NCI-H748 treated with DMSO at 0.1 percent for 48 hours (cell line): Measurements from ENCODE around the gene PDZK1IP1.
"Not testable (repeated sequence)": the region's sequence is repeated elsewhere in the genome, so short reads cannot be mapped to it uniquely, and the experiment has no call there.

ENCODE experiments used
- DNase-seq: peaks from one replicate; lab custom pipeline; 2025; lab: John Stamatoyannopoulos, UW

PDZK1IP1 gene

GRCh38 chr1:47223921-47224675 is 34.3 kb upstream of the PDZK1IP1 start:
- no peak for DNase-seq

- DNase-seq, result no peak
These were observed 33.5 kb upstream of the PDZK1IP1 start for GRCh38 chr1:47223174-47223920.

GRCh38 chr1:47222476-47222875 is 32.6 kb upstream of the PDZK1IP1 start:
- DNase-seq, result no peak

DNA sequence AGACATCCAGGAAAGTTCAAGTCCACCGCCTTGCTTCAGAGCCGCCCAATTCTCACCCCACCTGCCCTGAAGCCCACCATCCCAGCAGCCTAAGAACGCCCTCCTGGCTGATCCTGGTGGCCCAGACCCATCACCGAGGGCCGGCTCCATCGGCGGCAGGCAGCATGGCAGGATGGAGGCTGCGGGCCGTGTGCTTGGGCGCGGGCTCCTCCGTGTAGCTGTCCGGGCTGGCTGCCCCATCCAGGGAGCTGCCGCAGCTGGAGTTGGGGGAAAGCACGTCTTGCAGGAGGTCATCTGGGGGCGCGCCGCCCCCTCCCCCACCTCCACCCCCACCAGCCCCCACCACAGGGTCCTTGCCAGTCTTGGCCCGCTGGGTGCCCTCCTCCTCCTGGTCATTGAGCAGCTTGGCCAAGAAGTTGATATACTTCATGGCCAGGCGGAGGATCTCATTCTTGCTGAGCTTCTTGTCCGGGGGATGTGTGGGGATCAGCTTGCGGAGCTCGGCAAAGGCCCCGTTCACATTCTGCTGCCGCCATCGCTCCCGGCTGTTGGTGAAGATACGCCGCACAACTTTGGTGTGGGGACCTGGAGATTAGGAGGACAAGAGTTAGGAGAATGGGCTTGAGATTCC is 29.9 kb upstream of the PDZK1IP1 start:
- DNase-seq, result no peak

- no peak for DNase-seq
These were observed 29.2 kb upstream of the PDZK1IP1 start for GRCh38 chr1:47219001-47219400.

GRCh38 chr1:47216278-47217059 is 26.6 kb upstream of the PDZK1IP1 start:
- DNase-seq, result no peak

- no peak for DNase-seq
These were observed 25.9 kb upstream of the PDZK1IP1 start for GRCh38 chr1:47215713-47216112.

DNA sequence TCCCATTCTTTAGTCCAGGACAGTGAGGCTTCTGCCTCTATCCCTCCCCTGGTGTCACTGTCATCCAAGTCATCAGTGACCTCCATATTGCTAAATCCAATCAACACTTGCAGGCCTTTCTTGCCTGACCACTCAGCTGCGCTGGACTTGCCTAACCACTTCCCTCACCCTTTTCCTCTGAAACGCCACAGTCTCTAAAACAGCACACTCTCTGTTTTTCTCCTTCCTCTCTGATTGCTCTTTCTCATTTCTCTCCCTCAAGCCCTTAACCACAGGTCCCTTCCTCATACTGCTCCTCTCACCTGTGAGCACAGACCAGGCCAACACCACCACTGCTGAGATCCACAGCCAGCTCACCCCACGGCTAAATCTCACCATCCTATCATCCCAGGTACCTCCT is 24.7 kb upstream of the PDZK1IP1 start:
- no peak for DNase-seq

DNA sequence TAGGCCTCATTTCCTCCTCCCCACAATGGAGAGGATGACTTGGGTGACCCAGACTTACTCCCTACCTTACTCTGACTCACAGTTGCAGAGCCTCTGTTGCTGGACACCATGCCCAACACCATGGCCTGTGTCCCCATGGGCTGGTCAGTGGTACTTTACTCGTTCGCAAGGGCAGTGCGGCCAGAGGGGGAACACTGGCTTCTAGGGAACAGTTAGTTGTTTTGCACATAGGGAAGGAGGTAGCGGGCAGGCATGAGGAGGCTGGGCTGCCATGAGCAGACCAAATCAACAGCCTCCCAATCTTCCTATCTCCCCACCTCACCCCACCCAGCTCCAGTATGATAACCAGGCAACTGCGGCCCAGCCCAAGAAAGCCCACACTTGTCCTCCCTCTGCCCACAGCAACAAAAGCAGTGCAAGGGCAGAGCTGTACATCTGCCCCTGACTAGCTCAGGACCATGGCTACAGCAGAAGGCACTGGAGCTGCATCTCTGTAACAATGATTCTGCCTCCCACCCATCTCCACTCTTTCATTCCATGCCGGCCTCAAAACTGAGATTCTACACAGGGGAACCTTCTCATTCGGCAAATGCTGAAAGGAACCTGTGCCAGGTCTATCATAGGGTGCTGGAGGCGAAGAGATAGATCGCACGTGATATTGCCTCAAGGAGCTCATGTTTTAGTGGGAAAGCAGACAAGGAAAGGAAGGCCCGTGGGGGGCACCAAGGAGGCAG is 23.6 kb upstream of the PDZK1IP1 start:
- DNase-seq, result no peak

DNA sequence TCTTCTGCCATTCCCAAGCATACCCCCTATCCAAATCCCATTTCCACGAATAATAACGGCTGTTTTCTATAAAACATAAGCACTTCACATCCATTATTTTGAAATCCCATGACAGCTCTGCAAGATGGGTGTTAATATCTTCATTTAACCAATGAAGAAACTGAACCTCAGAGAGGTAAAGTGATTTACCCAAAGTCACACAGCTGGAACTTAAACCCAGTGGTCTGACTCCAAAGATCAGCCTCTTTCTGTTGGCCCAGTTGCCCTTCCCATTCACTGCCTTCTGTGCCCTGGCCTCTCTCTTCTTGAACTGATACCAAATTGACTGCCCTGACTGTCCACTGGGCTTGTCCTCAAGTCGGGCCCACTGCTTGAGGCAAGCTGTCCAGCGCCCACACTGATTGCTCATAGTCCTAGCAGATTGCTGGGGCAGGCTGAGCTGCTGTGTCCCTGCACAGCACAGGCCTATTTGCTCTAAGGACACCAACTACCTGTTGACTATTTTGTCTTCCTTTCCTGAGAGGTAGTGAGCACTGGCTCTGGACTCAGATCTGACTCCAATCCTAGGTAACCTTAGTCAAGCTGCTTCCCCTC is 22.9 kb upstream of the PDZK1IP1 start:
- no peak for DNase-seq

- DNase-seq, result no peak
These were observed 22.0 kb upstream of the PDZK1IP1 start for GRCh38 chr1:47211796-47212269.

DNA sequence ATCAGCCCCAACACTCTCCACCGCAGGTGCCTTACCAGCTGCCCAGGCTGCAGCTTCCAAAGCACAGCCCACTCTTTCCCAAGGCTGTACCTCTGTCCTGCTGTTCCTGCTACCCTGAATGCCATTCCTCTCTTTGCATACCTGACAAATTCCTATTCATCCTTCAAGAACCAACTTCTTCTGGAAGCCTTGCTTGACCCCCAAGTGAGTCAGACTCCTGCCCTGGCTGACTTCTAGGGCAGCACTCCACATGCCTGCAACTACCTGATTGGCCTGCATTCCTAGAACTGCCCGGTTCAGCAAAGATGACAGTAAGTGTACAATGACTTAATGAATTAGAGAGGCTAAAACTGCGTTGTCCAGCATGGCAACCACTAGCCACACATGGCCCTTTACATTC is 20.8 kb upstream of the PDZK1IP1 start:
- DNase-seq, result no peak

DNA sequence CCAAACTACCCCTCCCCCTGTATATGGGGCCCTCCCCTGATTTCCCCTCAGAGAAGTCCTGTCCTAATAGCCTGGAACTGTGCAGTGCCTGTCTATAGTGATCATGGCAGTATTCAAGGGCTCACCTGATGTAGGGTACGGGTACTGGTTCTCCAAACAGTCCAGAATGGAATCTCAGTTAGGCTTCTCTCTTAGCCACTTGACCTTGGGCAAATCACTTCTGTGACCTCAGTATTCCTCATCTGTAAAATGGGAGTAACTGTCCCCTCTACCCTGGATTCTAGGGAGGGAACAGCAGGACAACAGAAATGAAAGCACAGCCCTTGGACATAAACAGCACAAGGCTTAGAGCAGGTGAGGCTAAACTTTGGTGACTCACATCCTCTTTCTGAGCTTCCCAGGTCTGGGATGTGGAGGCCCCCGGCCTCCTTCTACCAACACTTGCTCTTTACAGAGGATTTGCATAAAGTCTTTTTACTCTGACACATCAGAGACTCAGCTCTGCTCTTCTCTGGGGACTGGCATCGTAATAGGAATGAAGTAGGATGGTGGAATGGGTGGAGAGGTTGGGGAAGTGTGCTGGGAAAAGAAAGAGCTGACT is 20.0 kb upstream of the PDZK1IP1 start:
- DNase-seq, result no peak

- no peak for DNase-seq
These were observed 19.3 kb upstream of the PDZK1IP1 start for GRCh38 chr1:47209091-47209490.

- DNase-seq, result no peak
These were observed 18.6 kb upstream of the PDZK1IP1 start for GRCh38 chr1:47208374-47208850.

GRCh38 chr1:47207803-47208373 is 18.1 kb upstream of the PDZK1IP1 start:
- no peak for DNase-seq

GRCh38 chr1:47205918-47206317 is 16.1 kb upstream of the PDZK1IP1 start:
- DNase-seq, result no peak

DNA sequence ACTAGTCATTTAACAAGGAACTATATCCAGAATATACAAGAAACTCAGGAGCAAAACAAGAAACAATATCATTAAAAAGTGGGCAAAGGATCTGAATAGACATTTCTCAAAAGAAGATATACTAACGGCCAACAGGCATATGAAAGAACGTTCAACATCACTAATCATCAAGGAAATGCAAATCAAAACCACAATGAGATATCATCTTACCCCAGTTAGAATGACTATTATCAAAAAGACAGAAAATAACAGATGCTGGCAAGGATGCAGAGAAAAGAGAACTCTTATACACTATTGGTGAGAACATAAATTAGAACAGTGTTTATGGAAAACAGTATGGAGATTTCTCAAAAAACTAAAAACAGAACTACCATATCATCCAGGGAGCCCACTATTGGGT is 13.7 kb upstream of the PDZK1IP1 start:
- not testable (repeated sequence) for DNase-seq

DNA sequence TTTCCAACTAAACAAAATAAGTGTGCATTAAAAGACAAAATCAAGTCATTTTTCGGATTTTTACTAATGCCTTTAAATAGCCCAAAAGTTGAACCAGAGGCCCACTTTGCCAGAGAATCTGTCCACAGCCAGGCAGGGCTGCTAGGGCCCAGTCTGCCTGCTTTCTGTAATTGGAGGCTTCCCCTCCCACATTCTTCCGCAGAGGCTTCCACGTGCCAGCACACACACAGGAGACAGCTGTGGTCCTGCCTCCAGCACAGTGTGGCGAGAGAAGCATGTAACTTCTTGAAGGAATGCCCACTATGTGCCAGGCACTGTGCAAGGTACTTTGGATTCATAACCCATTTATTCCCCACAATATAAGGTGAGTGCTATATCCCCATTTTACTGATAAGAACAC is 11.3 kb upstream of the PDZK1IP1 start:
- no peak for DNase-seq

DNA sequence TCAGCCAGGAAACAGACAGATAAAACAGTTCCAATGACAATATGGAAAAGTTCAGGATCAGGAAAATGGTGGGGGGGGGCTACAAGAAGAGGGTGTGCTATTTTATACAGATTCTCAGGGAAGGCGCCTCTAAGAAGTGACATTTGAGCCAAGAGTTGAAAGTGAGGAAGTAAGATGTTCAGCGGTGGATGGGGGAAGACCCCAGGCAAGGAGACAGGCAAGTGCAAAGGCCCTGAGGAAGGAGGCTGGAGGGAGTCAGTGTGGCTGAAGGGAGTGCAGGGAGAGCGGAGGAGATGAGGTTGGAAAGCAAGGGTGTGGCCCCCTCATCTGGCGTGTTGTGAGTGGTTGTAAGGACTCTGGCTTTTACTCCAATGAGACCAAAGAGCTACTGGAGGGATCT is 8.4 kb upstream of the PDZK1IP1 start:
- no peak for DNase-seq
